ENCODE measurements around the gene GPRC6A.

DNA sequence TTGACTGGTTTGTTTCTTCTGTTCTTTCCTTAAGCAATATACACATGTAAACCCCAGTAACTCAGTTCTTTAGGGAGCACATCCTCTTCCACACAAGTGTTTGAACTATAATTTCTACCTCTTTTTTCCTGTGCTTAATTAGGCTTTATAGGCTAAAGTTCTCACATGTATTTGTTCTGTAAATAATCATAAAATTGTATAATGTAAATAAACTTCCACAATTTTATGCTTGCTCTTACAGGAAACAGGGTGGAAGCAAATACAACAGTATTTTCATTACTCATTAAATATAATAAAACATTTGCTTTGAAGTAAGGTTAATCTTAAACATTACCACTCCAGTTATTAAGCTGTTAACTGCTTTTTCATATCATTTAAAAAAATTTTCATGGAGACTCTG, 26.9 kb downstream of the GPRC6A start:
- TF ChIP-seq POLR2AphosphoS5 (IDR thresholded peaks at IDR 0.05; ENCODE audit: borderline replicate concordance, low read depth, low read length) = no peak
- TF ChIP-seq EZH2 (IDR thresholded peaks at IDR 0.05) = no peak

Data from SK-N-MC (cell line).